Measurements from ENCODE around the gene CIDEB. TPM values are rescaled to one million over a fixed set of nuclear protein-coding genes. Genes with fewer than 3 reads are reported as not detected.

Gene CIDEB
- total and polyA plus RNA-seq, 2 of the 8 experiments (the other 6 are each of a cell fraction or from before 2014, with no cell fraction given), result 0.11 TPM; not detected in 1

DNA sequence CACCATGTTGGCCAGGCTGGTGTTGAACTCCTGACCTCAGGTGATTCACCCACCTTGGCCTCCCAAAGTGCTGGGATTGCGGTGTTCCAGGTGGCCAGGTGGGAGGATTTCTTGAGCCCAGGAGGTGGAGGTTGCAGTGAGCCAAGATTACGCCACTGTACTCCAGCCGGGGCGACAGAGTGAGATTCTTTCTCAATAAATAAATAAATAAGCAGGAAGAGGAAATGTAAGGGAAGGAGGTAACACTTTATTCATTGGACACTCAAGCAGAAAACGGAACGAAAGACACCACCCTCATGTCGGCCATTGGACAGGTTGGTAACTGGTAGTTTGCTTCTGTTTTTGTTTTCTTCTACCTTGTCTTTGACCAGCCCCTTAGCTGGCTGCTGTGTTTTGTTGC lies 47.2 kb upstream of the CIDEB start:
- H2BK5ac ChIP-seq (ENCODE audit: low read depth, low read length), result no peak overlapping the region
- FAIRE-seq, result no peak
- no peak overlapping the region for H3K9ac ChIP-seq (replicated peaks in 1 of 4; ENCODE audit: extremely low read depth in 1 of 4, low read depth in 3 of 4, low read length in 3 of 4)
- WGBS, 2 experiments (ENCODE audit: extremely low coverage in 1 of 2, insufficient coverage in 1 of 2, insufficient read length in 1 of 2, insufficient replicate concordance in 2 of 2, low coverage in 1 of 2, low lambda C conversion rate in 2 of 2, missing lambda C conversion rate in 1 of 2), result 85% methylated on average over 7 of the region's 7 CpGs; no CpG with 5 or more reads in 1 of the 2 experiments
- H3K14ac ChIP-seq (ENCODE audit: insufficient read length), result no peak overlapping the region
- no peak overlapping the region for H3K23ac ChIP-seq (ENCODE audit: insufficient read length)
- H2BK12ac ChIP-seq (ENCODE audit: low read depth, low read length), result no peak overlapping the region
- no peak overlapping the region for H2BK15ac ChIP-seq (ENCODE audit: low read length)
- DNase-seq (ENCODE audit: low read depth in 1 of 2, low spot score in 2 of 2), result no peak
- no peaks in the 10 kb centered on the region for H3K79me2 ChIP-seq (ENCODE audit: control insufficient read depth in 1 of 2, insufficient read depth in 2 of 2, low read length in 2 of 2)
- 0 out of 2 replicates have a peak, but pooled peaks cover 2% of the 10 kb centered on the region for H3K23me2 ChIP-seq (ENCODE audit: low read depth, low read length)
- POLR2A ChIA-PET (ENCODE audit: partially characterized antibody), result interaction anchor here (1.7 kb wide), 1 partner anchor 25 kb away, joined by 3 read pairs; no protein-coding TSS in a partner anchor
- H3K18ac ChIP-seq (ENCODE audit: extremely low read depth, low read length), result no peak overlapping the region
- H3K4ac ChIP-seq (replicated peaks; ENCODE audit: insufficient read length, low read depth, low read length), result no peak overlapping the region
- no peak overlapping the region for H3K4me3 ChIP-seq (ENCODE audit: extremely low read depth in 1 of 4, insufficient read depth in 2 of 4, low read depth in 3 of 4, low read length in 4 of 4)
- H2BK120ac ChIP-seq (replicated peaks; ENCODE audit: low read depth, low read length), result no peak overlapping the region
- no peak overlapping the region for H4K91ac ChIP-seq (replicated peaks; ENCODE audit: insufficient read length, low read length)
- no peak overlapping the region for H4K5ac ChIP-seq (ENCODE audit: insufficient read length, low read depth, low read length)
- no peaks in the 10 kb centered on the region for H3K79me1 ChIP-seq (ENCODE audit: low read depth, low read length)
- no peak overlapping the region for H2AK5ac ChIP-seq (ENCODE audit: low read depth, low read length)
- H3K4me1 ChIP-seq (replicated peaks in 1 of 4; ENCODE audit: control insufficient read depth in 3 of 4, insufficient read depth in 4 of 4, low read length in 3 of 4), result no peaks in the 10 kb centered on the region
- H3K4me2 ChIP-seq (ENCODE audit: insufficient read depth in 1 of 2, low read depth in 2 of 2, low read length in 2 of 2), result no peak overlapping the region
- H3K56ac ChIP-seq (replicated peaks; ENCODE audit: insufficient read length, low read depth, low read length), result no peak overlapping the region
- H2BK20ac ChIP-seq (ENCODE audit: low read length), result no peak overlapping the region
- H3K36me3 ChIP-seq (ENCODE audit: control insufficient read depth in 2 of 4, insufficient read depth in 4 of 4, low read length in 3 of 4), result no peaks in the 10 kb centered on the region
- H4K8ac ChIP-seq (ENCODE audit: extremely low read depth, insufficient read depth, low read length), result no peak overlapping the region
- H3K9me3 ChIP-seq (ENCODE audit: insufficient read depth in 2 of 2, low read depth in 1 of 2, low read length in 1 of 2), result no peaks in the 10 kb centered on the region
- CTCF ChIA-PET (ENCODE audit: partially characterized antibody), result interaction anchor here (1.0 to 4.4 kb wide), 3 partner anchors 11 to 81 kb away, joined by 3 to 23 read pairs (median 18); no protein-coding TSS in a partner anchor
- peaks cover 0 to 2% of the 10 kb centered on the region in 2 experiments for H4K20me1 ChIP-seq (replicated peaks in 1 of 2; ENCODE audit: control insufficient read depth in 1 of 2, insufficient read depth in 2 of 2, low read length in 2 of 2)
- TF ChIP-seq, protein P1, sequence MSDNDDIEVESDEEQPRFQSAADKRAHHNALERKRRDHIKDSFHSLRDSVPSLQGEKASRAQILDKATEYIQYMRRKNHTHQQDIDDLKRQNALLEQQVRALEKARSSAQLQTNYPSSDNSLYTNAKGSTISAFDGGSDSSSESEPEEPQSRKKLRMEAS (IDR thresholded peaks at IDR 0.05), result no peak
- no peak for TF ChIP-seq RAD21 (IDR thresholded peaks at IDR 0.05 in 1 of 2, conservative IDR thresholded peaks at IDR 0.05 in 1 of 2; ENCODE audit: low read depth in 2 of 2, low read length in 2 of 2)
- TF ChIP-seq, protein P2, sequence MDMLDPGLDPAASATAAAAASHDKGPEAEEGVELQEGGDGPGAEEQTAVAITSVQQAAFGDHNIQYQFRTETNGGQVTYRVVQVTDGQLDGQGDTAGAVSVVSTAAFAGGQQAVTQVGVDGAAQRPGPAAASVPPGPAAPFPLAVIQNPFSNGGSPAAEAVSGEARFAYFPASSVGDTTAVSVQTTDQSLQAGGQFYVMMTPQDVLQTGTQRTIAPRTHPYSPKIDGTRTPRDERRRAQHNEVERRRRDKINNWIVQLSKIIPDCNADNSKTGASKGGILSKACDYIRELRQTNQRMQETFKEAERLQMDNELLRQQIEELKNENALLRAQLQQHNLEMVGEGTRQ (IDR thresholded peaks at IDR 0.05; ENCODE audit: low read length), result no peak
- TF ChIP-seq TCF12 (IDR thresholded peaks at IDR 0.05; ENCODE audit: low read depth, low read length), result no peak
- TF ChIP-seq GTF2F1 (IDR thresholded peaks at IDR 0.05; ENCODE audit: borderline replicate concordance, low read depth, low read length), result no peak
- H3K27me3 ChIP-seq (replicated peaks in 1 of 4; ENCODE audit: control insufficient read depth in 3 of 4, extremely low read depth in 1 of 4, insufficient read depth in 3 of 4, low read length in 3 of 4), result peaks cover 0 to 8% (median 7%) of the 10 kb centered on the region in 4 experiments; a peak in 5 of 7 replicates
- H3K27ac ChIP-seq (ENCODE audit: low read depth, low read length), result no peak overlapping the region
- no peak overlapping the region for H2AFZ ChIP-seq (ENCODE audit: low read length)
